GM23248 (cell line): ENCODE measurements around the gene FBLIM1. TPM values are rescaled to one million over a fixed set of nuclear protein-coding genes. Genes with fewer than 3 reads are reported as not detected.
A peak's percentile ranks its signal among the peaks of the same experiment; 100 is the strongest.

Source experiments
- DNase-seq: peaks from one replicate; pipeline ENCODE4 v3.0.0-alpha.2; 2015
- H2AFZ ChIP-seq: fragments of 200-600 bp; sonication (generic); 2 replicates; pipeline ENCODE4 v1.6.1; 2016; ENCODE audit warnings: antibody characterized with exemption
- H3F3A ChIP-seq: fragments of 200-600 bp; sonication (generic); 2 replicates; pipeline ENCODE4 v1.6.1; 2016; ENCODE audit warnings: mild to moderate bottlenecking, antibody characterized with exemption, mixed run types; ENCODE audit not compliant: insufficient read depth
- H3K27ac ChIP-seq: fragments of 200-600 bp; sonication (generic); 2 replicates; pipeline ENCODE4 v1.5.1; 2016; ENCODE audit warnings: mild to moderate bottlenecking
- H3K27me3 ChIP-seq: fragments of 200-600 bp; sonication (generic); replicated peaks from 2 replicates; pipeline ENCODE4 v1.6.1; 2016; ENCODE audit warnings: mild to moderate bottlenecking; ENCODE audit not compliant: insufficient read depth
- H3K36me3 ChIP-seq: fragments of 200-600 bp; sonication (generic); 2 replicates; pipeline ENCODE4 v1.6.1; 2016; ENCODE audit warnings: low read depth, mild to moderate bottlenecking
- H3K4me1 ChIP-seq: fragments of 200-600 bp; sonication (generic); 2 replicates; pipeline ENCODE4 v1.6.1; 2016; ENCODE audit warnings: mild to moderate bottlenecking; ENCODE audit not compliant: insufficient read depth
- H3K4me2 ChIP-seq: fragments of 200-600 bp; sonication (generic); one replicate; pipeline ENCODE4 v1.6.1; 2016; ENCODE audit warnings: mild to moderate bottlenecking; ENCODE audit not compliant: unreplicated experiment
- H3K4me3 ChIP-seq: fragments of 200-600 bp; sonication (generic); 2 replicates; pipeline ENCODE4 v1.5.1; 2016; ENCODE audit warnings: mild to moderate bottlenecking
- H3K79me2 ChIP-seq: fragments of 200-600 bp; sonication (generic); 2 replicates; pipeline ENCODE4 v1.6.1; 2016; ENCODE audit warnings: mild to moderate bottlenecking; ENCODE audit not compliant: insufficient read depth
- H3K9ac ChIP-seq: fragments of 200-600 bp; sonication (generic); 2 replicates; pipeline ENCODE4 v1.6.1; 2016; ENCODE audit warnings: mild to moderate bottlenecking
- H3K9me2 ChIP-seq: fragments of 200-600 bp; sonication (generic); 2 replicates; pipeline ENCODE4 v1.6.1; 2016; ENCODE audit warnings: mixed run types, mild to moderate bottlenecking, moderate library complexity; ENCODE audit not compliant: insufficient read depth
- H3K9me3 ChIP-seq: fragments of 200-600 bp; sonication (generic); one replicate; pipeline ENCODE4 v1.6.1; 2017; ENCODE audit warnings: low read depth
- H4K20me1 ChIP-seq: fragments of 200-600 bp; sonication (generic); 2 replicates; pipeline ENCODE4 v1.6.0; 2016; ENCODE audit not compliant: insufficient read depth
- EZH2 ChIP-seq: fragments of 200-600 bp; sonication (generic); IDR thresholded peaks from 2 replicates; pipeline ENCODE4 v1.6.1; 2018; ENCODE audit warnings: antibody characterized with exemption, mild to moderate bottlenecking; ENCODE audit not compliant: insufficient read depth, poor library complexity, severe bottlenecking
- EZH2phosphoT487 ChIP-seq: fragments of 200-600 bp; sonication (generic); IDR thresholded peaks from 2 replicates; pipeline ENCODE4 v1.6.1; 2018; ENCODE audit warnings: antibody characterized with exemption, moderate library complexity, mild to moderate bottlenecking, low read depth; ENCODE audit not compliant: insufficient read depth
- WGBS, 2 experiments: methylation state at CpG; one replicate each; pipeline ENCODE4 v1.1.6; 2015 to 2017; ENCODE audit warnings: low lambda C conversion rate in 2 of 2, low coverage in 1 of 2; ENCODE audit errors: missing lambda C conversion rate in 2 of 2; 5-methylcytosine and 5-hydroxymethylcytosine counted together
- in situ Hi-C: fragments of 300-500 bp; cut with MboI; formaldehyde crosslinking; loops from 2 replicates; pipeline ENCODE4 v1.15.0; 2020
- polyA plus RNA-seq: library from polyadenylated mRNA; unstranded; fragments of >200 nt; fragmentation: Nextera tagmentation; extraction: Ambion mirVana; gene quantifications from 2 replicates; pipeline ENCODE4 v1.2.1, GENCODE V29; 2016
- total RNA-seq: library from RNA; depleted of rRNA; stranded (reverse); fragments of >200 nt; shearing (Covaris generic); gene quantifications from 2 replicates; pipeline ENCODE4 v1.2.3, GENCODE V29; 2014; rRNA removed

The FBLIM1 gene
- total and polyA plus RNA-seq, 2 experiments from 2014 or later = 63.3 to 69.9 TPM

GRCh38 chr1:15833842-15834405, 75.3 kb downstream of the FBLIM1 start:
- H3K9me2 ChIP-seq = no peaks in the 10 kb centered on the region
- no peaks in the 10 kb centered on the region for H3K9me3 ChIP-seq
- H3K4me3 ChIP-seq = peak overlapping the region; percentile 85
- peaks cover 8% of the 10 kb centered on the region for H3K4me1 ChIP-seq
- H3K36me3 ChIP-seq = no peaks in the 10 kb centered on the region
- H3K79me2 ChIP-seq = peaks cover 24% of the 10 kb centered on the region
- in situ Hi-C loops = no loop called here
- H3K9ac ChIP-seq = peak overlapping the region; percentile 98
- peak overlapping the region; percentile 100 for H3K4me2 ChIP-seq
- 0 to 1% methylated on average over 10 of the region's 10 CpGs for WGBS, 2 experiments
- H4K20me1 ChIP-seq = no peaks in the 10 kb centered on the region
- peak; percentile 90 for DNase-seq
- H2AFZ ChIP-seq = peak overlapping the region; percentile 87
- H3K27ac ChIP-seq = peak overlapping the region; percentile 99
- H3F3A ChIP-seq = peaks cover 24% of the 10 kb centered on the region
- H3K27me3 ChIP-seq = no peaks in the 10 kb centered on the region
- TF ChIP-seq EZH2 = no peak
- TF ChIP-seq EZH2phosphoT487 = no peak

GRCh38 chr1:15834406-15835204, 76.0 kb downstream of the FBLIM1 start:
- Histone ChIP-seq H4K20me1 (no peaks in the 10 kb centered on the region), H3K4me1 (peaks cover 8% of the 10 kb centered on the region), H3K27ac (peak overlapping the region; percentile 99), H3F3A (peaks cover 24% of the 10 kb centered on the region), H3K9me2 (no peaks in the 10 kb centered on the region), H3K79me2 (peaks cover 24% of the 10 kb centered on the region), H3K27me3 (no peaks in the 10 kb centered on the region), H2AFZ (peak overlapping the region; percentile 87), H3K36me3 (no peaks in the 10 kb centered on the region), H3K4me3 (peak overlapping the region; percentile 85), H3K9me3 (no peaks in the 10 kb centered on the region), H3K4me2 (peak overlapping the region; percentile 100), H3K9ac (peak overlapping the region; percentile 98)
- TF ChIP-seq EZH2 = no peak
- no peak for TF ChIP-seq EZH2phosphoT487
- in situ Hi-C loops = no loop called here
- DNase-seq = peak; percentile 93
- WGBS, 2 experiments = 1% methylated on average over 49 to 66 of the region's 77 CpGs

- H3K4me1 ChIP-seq = peaks cover 8% of the 10 kb centered on the region
- H3K79me2 ChIP-seq = peaks cover 24% of the 10 kb centered on the region
- peak overlapping the region; percentile 99 for H3K27ac ChIP-seq
- H3K9ac ChIP-seq = peak overlapping the region; percentile 98
- peaks cover 24% of the 10 kb centered on the region for H3F3A ChIP-seq
- no peaks in the 10 kb centered on the region for H3K9me2 ChIP-seq
- H3K36me3 ChIP-seq = no peaks in the 10 kb centered on the region
- peak overlapping the region; percentile 85 for H3K4me3 ChIP-seq
- no peaks in the 10 kb centered on the region for H4K20me1 ChIP-seq
- no peaks in the 10 kb centered on the region for H3K27me3 ChIP-seq
- H2AFZ ChIP-seq = peak overlapping the region; percentile 87
- no peaks in the 10 kb centered on the region for H3K9me3 ChIP-seq
- H3K4me2 ChIP-seq = peak overlapping the region; percentile 100
- DNase-seq = peak; percentile 72
- in situ Hi-C loops = no loop called here
- TF ChIP-seq EZH2phosphoT487 = no peak
- TF ChIP-seq EZH2 = no peak
- WGBS, 2 experiments = 1 to 2% methylated on average over 36 to 37 of the region's 37 CpGs
These were observed 76.7 kb downstream of the FBLIM1 start for GRCh38 chr1:15835205-15835740.

- WGBS, 2 experiments = 3% methylated on average over 66 of the region's 66 CpGs
- in situ Hi-C loops = no loop called here
- peaks cover 8% of the 10 kb centered on the region for H3K4me1 ChIP-seq
- peak overlapping the region; percentile 85 for H3K4me3 ChIP-seq
- H3K27ac ChIP-seq = peak overlapping the region; percentile 99
- peaks cover 24% of the 10 kb centered on the region for H3F3A ChIP-seq
- peak overlapping the region; percentile 98 for H3K9ac ChIP-seq
- H3K79me2 ChIP-seq = peaks cover 24% of the 10 kb centered on the region
- H3K9me3 ChIP-seq = no peaks in the 10 kb centered on the region
- H3K36me3 ChIP-seq = no peaks in the 10 kb centered on the region
- H4K20me1 ChIP-seq = no peaks in the 10 kb centered on the region
- H2AFZ ChIP-seq = peak overlapping the region; percentile 87
- no peaks in the 10 kb centered on the region for H3K9me2 ChIP-seq
- peak overlapping the region; percentile 100 for H3K4me2 ChIP-seq
- peak; percentile 100 for DNase-seq
- TF ChIP-seq EZH2phosphoT487 (no peak), EZH2 (no peak)
- H3K27me3 ChIP-seq = no peaks in the 10 kb centered on the region
These were observed 77.3 kb downstream of the FBLIM1 start for GRCh38 chr1:15835741-15836510.

Other genes starting within 250 kb of the FBLIM1 start
- gene CASP9, start 234.6 kb upstream of the FBLIM1 start, total RNA-seq = 15.8 and 18.5 TPM in 2 replicates
- gene CASP9, start 234.6 kb upstream of the FBLIM1 start, polyA plus RNA-seq = 6.7 and 7.6 TPM in 2 replicates
- gene DNAJC16, start 231.9 kb upstream of the FBLIM1 start, total RNA-seq = 21.8 and 22.5 TPM in 2 replicates
- gene DNAJC16, start 231.9 kb upstream of the FBLIM1 start, polyA plus RNA-seq = 10.0 and 10.2 TPM in 2 replicates
- 2.2 and 3.9 TPM in 2 replicates for gene AGMAT, start 173.7 kb upstream of the FBLIM1 start, total RNA-seq
- 0.75 and 0.85 TPM in 2 replicates for gene AGMAT, start 173.7 kb upstream of the FBLIM1 start, polyA plus RNA-seq
- 7.9 and 19.6 TPM in 2 replicates for gene DDI2, start 141.3 kb upstream of the FBLIM1 start, total RNA-seq
- 4.3 and 5.0 TPM in 2 replicates for gene DDI2, start 141.3 kb upstream of the FBLIM1 start, polyA plus RNA-seq
- 52.9 and 67.9 TPM in 2 replicates for gene PLEKHM2, start 74.5 kb upstream of the FBLIM1 start, total RNA-seq
- 14.8 and 14.9 TPM in 2 replicates for gene PLEKHM2, start 74.5 kb upstream of the FBLIM1 start, polyA plus RNA-seq
- 0.13 and 0.54 TPM in 2 replicates for gene SLC25A34, start 22.5 kb upstream of the FBLIM1 start, total RNA-seq
- 0.20 and 0.29 TPM in 2 replicates for gene SLC25A34, start 22.5 kb upstream of the FBLIM1 start, polyA plus RNA-seq
- not detected in 2 replicates for gene TMEM82, start 16.3 kb upstream of the FBLIM1 start, total RNA-seq
- not detected in 2 replicates for gene TMEM82, start 16.3 kb upstream of the FBLIM1 start, polyA plus RNA-seq
- 0.32 and 0.51 TPM in 2 replicates for gene UQCRHL, start 48.9 kb downstream of the FBLIM1 start, total RNA-seq
- 0.60 and 0.65 TPM in 2 replicates for gene UQCRHL, start 48.9 kb downstream of the FBLIM1 start, polyA plus RNA-seq
- 12.5 and 16.5 TPM in 2 replicates for gene SPEN, start 88.9 kb downstream of the FBLIM1 start, total RNA-seq
- gene SPEN, start 88.9 kb downstream of the FBLIM1 start, polyA plus RNA-seq = 16.7 and 17.2 TPM in 2 replicates
- 33.2 and 50.7 TPM in 2 replicates for gene ZBTB17, start 217.3 kb downstream of the FBLIM1 start, total RNA-seq
- 20.5 and 25.1 TPM in 2 replicates for gene ZBTB17, start 217.3 kb downstream of the FBLIM1 start, polyA plus RNA-seq
- gene SRARP, start 245.4 kb downstream of the FBLIM1 start, total RNA-seq = not detected in 2 replicates
- not detected in 2 replicates for gene SRARP, start 245.4 kb downstream of the FBLIM1 start, polyA plus RNA-seq